Erythroblast (primary cell): ENCODE data around the gene AK5.

Source experiments
- GATA1 ChIP-seq: IDR thresholded peaks from 2 replicates; pipeline ENCODE4 v1.6.1; 2011; ENCODE audit warnings: low read depth, mild to moderate bottlenecking, control low read depth, low read length, moderate library complexity
- POLR2A ChIP-seq: IDR thresholded peaks from 2 replicates; pipeline ENCODE4 v1.6.1; 2011; ENCODE audit warnings: mild to moderate bottlenecking, low read length

DNA sequence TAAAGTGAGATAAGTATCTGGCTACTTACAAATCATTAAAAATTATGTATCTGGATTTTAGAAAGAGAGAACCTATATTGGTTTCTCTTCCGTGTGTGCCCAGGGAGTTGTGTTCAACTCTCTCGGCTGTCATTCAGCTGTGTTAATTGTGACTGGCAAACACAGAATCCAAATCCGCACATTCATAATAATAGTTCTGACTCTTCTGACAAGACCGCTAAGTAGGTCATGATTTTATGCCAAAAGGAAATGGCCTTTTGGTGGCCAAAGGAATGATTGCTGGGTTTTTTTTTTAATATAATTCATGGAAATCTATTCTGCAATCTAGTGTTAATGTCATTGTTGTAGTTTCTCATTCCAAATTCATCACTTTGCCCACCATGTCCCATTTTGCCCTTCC, 110.7 kb downstream of the AK5 start:
- no peak for TF ChIP-seq POLR2A
- no peak for TF ChIP-seq GATA1
